Parathyroid adenoma (tissue), 2 donors: ENCODE measurements around the gene FKBP9.
"Not testable (repeated sequence)": the region's sequence is repeated elsewhere in the genome, so short reads cannot be mapped to it uniquely, and the experiment has no call there.

Experiments used
- H2AFZ ChIP-seq: fragments of 300-600 bp; sonication (generic); one replicate; pipeline ENCODE4 v1.7.0; 2017; ENCODE audit warnings: antibody characterized with exemption, mild to moderate bottlenecking
- H3K27ac ChIP-seq: fragments of 300-600 bp; sonication (generic); one replicate; pipeline ENCODE4 v1.7.0; 2017
- H3K27me3 ChIP-seq: fragments of 300-600 bp; sonication (generic); one replicate; pipeline ENCODE4 v1.7.0; 2017; ENCODE audit warnings: low read length; ENCODE audit not compliant: control insufficient read depth, insufficient read depth
- H3K36me3 ChIP-seq: fragments of 300-600 bp; sonication (generic); one replicate; pipeline ENCODE4 v1.7.0; 2017; ENCODE audit warnings: low read length; ENCODE audit not compliant: control insufficient read depth, insufficient read depth
- H3K4me1 ChIP-seq: fragments of 300-600 bp; sonication (generic); one replicate; pipeline ENCODE4 v1.7.0; 2017; ENCODE audit warnings: control low read depth
- H3K4me2 ChIP-seq: fragments of 300-600 bp; sonication (generic); one replicate; pipeline ENCODE4 v1.7.0; 2017; ENCODE audit warnings: low read length
- H3K4me3 ChIP-seq: fragments of 300-600 bp; sonication (generic); one replicate; pipeline ENCODE4 v1.7.0; 2017; ENCODE audit warnings: low read depth, low read length
- H3K79me2 ChIP-seq: fragments of 300-600 bp; sonication (generic); one replicate; pipeline ENCODE4 v1.7.0; 2017; ENCODE audit warnings: control low read depth
- H3K9ac ChIP-seq: fragments of 300-600 bp; sonication (generic); one replicate; pipeline ENCODE4 v1.7.0; 2017; ENCODE audit warnings: mild to moderate bottlenecking
- H3K9me3 ChIP-seq: fragments of 300-600 bp; sonication (generic); one replicate; pipeline ENCODE4 v1.7.0; 2017; ENCODE audit warnings: low read length; ENCODE audit not compliant: control insufficient read depth
- CTCF ChIP-seq: fragments of 300-600 bp; sonication (generic); IDR thresholded peaks from one replicate; pipeline ENCODE4 v1.7.0; 2017; ENCODE audit warnings: antibody characterized with exemption, mild to moderate bottlenecking
- donor health status: primary hyperparathyroidism.

The FKBP9 gene

GRCh38 chr7:32952876-32953275 is 4.4 kb upstream of the FKBP9 start:
- no peak overlapping the region for H3K27ac ChIP-seq
- H3K9me3 ChIP-seq, result no peaks in the 10 kb centered on the region
- no peak overlapping the region for H2AFZ ChIP-seq
- H3K9ac ChIP-seq, result no peak overlapping the region
- H3K79me2 ChIP-seq, result no peaks in the 10 kb centered on the region
- H3K36me3 ChIP-seq, result no peaks in the 10 kb centered on the region
- TF ChIP-seq CTCF, result no peak
- H3K4me3 ChIP-seq, result no peak overlapping the region
- no peaks in the 10 kb centered on the region for H3K27me3 ChIP-seq
- H3K4me2 ChIP-seq, result no peak overlapping the region
- no peaks in the 10 kb centered on the region for H3K4me1 ChIP-seq

- Histone ChIP-seq H3K27ac (peak overlapping the region; percentile 67), H2AFZ (peak overlapping the region; percentile 91), H3K9ac (no peak overlapping the region), H3K27me3 (no peaks in the 10 kb centered on the region), H3K36me3 (no peaks in the 10 kb centered on the region), H3K4me1 (no peaks in the 10 kb centered on the region), H3K4me3 (peak overlapping the region; percentile 70), H3K79me2 (no peaks in the 10 kb centered on the region), H3K9me3 (no peaks in the 10 kb centered on the region), H3K4me2 (peak overlapping the region; percentile 64)
- TF ChIP-seq CTCF, result no peak
These were observed 1.1 kb downstream of the FKBP9 start for GRCh38 chr7:32958046-32959025.

- H3K4me3 ChIP-seq, H3K9me3 ChIP-seq, H3K36me3 ChIP-seq, H3K79me2 ChIP-seq, H3K9ac ChIP-seq, H2AFZ ChIP-seq, H3K4me2 ChIP-seq, H3K4me1 ChIP-seq, H3K27ac ChIP-seq, H3K27me3 ChIP-seq: not testable (repeated sequence)
These were observed 6.7 kb downstream of the FKBP9 start for GRCh38 chr7:32963880-32964301.

GRCh38 chr7:32964461-32965159 is 7.4 kb downstream of the FKBP9 start:
- not testable (repeated sequence) for H3K9me3 ChIP-seq, H3K4me1 ChIP-seq, H3K36me3 ChIP-seq, H3K4me3 ChIP-seq, H3K9ac ChIP-seq, H3K4me2 ChIP-seq, H3K27ac ChIP-seq, H3K27me3 ChIP-seq, H3K79me2 ChIP-seq
- H2AFZ ChIP-seq, result peak overlapping the region; percentile 38

- H3K4me2 ChIP-seq, H3K4me3 ChIP-seq, H3K27me3 ChIP-seq, H3K27ac ChIP-seq, H3K4me1 ChIP-seq, H3K79me2 ChIP-seq, H2AFZ ChIP-seq, H3K9ac ChIP-seq, H3K9me3 ChIP-seq, H3K36me3 ChIP-seq: not testable (repeated sequence)
These were observed 9.4 kb downstream of the FKBP9 start for GRCh38 chr7:32966489-32967267.

- H3K27ac ChIP-seq, H3K9ac ChIP-seq, H2AFZ ChIP-seq, H3K4me2 ChIP-seq, H3K4me3 ChIP-seq, H3K79me2 ChIP-seq, H3K4me1 ChIP-seq, H3K36me3 ChIP-seq, H3K9me3 ChIP-seq, H3K27me3 ChIP-seq: not testable (repeated sequence)
These were observed 10.0 kb downstream of the FKBP9 start for GRCh38 chr7:32967268-32967582.

GRCh38 chr7:32971967-32972366 is 14.7 kb downstream of the FKBP9 start:
- H2AFZ ChIP-seq, H3K4me3 ChIP-seq, H3K27me3 ChIP-seq, H3K4me1 ChIP-seq, H3K9ac ChIP-seq, H3K4me2 ChIP-seq, H3K9me3 ChIP-seq, H3K36me3 ChIP-seq, H3K79me2 ChIP-seq, H3K27ac ChIP-seq: not testable (repeated sequence)

- not testable (repeated sequence) for H2AFZ ChIP-seq, H3K27me3 ChIP-seq, H3K9me3 ChIP-seq, H3K79me2 ChIP-seq, H3K4me2 ChIP-seq, H3K27ac ChIP-seq, H3K4me3 ChIP-seq, H3K36me3 ChIP-seq, H3K4me1 ChIP-seq, H3K9ac ChIP-seq
These were observed 19.9 kb downstream of the FKBP9 start for GRCh38 chr7:32977159-32977558.

GRCh38 chr7:32979246-32979645 is 22.0 kb downstream of the FKBP9 start:
- not testable (repeated sequence) for H3K4me1 ChIP-seq, H3K27ac ChIP-seq, H2AFZ ChIP-seq, H3K79me2 ChIP-seq, H3K4me2 ChIP-seq, H3K9me3 ChIP-seq, H3K27me3 ChIP-seq, H3K36me3 ChIP-seq, H3K4me3 ChIP-seq, H3K9ac ChIP-seq
